Ecto neural progenitor cell (in vitro differentiated cells): ENCODE results near the gene POMGNT2.

Source experiments
- DNase-seq: peaks from one replicate; pipeline ENCODE4 v3.0.0-alpha.2; 2018; ENCODE audit warnings: low spot score

POMGNT2 gene

GRCh38 chr3:43102773-43103480, 3.0 kb downstream of the POMGNT2 start:
- DNase-seq, result no peak

- no peak for DNase-seq
Observed at GRCh38 chr3:43098761-43099160, 7.1 kb downstream of the POMGNT2 start.

GRCh38 chr3:43097400-43098080, 8.3 kb downstream of the POMGNT2 start:
- DNase-seq, result no peak

- no peak for DNase-seq
Observed at GRCh38 chr3:43096761-43097160, 9.1 kb downstream of the POMGNT2 start.

GRCh38 chr3:43095370-43095769, 10.5 kb downstream of the POMGNT2 start:
- DNase-seq, result no peak

- no peak for DNase-seq
Observed at GRCh38 chr3:43094851-43095250, 11.0 kb downstream of the POMGNT2 start.

- DNase-seq, result no peak
Observed at GRCh38 chr3:43094381-43094780, 11.5 kb downstream of the POMGNT2 start.

GRCh38 chr3:43093974-43094373, 11.9 kb downstream of the POMGNT2 start:
- no peak for DNase-seq

GRCh38 chr3:43093006-43093405, 12.9 kb downstream of the POMGNT2 start:
- no peak for DNase-seq

GRCh38 chr3:43091481-43091880, 14.4 kb downstream of the POMGNT2 start:
- DNase-seq, result no peak

- no peak for DNase-seq
Observed at GRCh38 chr3:43090238-43090637, 15.6 kb downstream of the POMGNT2 start.

- no peak for DNase-seq
Observed at GRCh38 chr3:43089081-43089480, 16.8 kb downstream of the POMGNT2 start.

- no peak for DNase-seq
Observed at GRCh38 chr3:43087249-43087776, 18.6 kb downstream of the POMGNT2 start.

- DNase-seq, result no peak
Observed at GRCh38 chr3:43086460-43087165, 19.3 kb downstream of the POMGNT2 start.

- DNase-seq, result no peak
Observed at GRCh38 chr3:43082457-43082856, 23.4 kb downstream of the POMGNT2 start.

- no peak for DNase-seq
Observed at GRCh38 chr3:43081796-43082195, 24.1 kb downstream of the POMGNT2 start.

- DNase-seq, result no peak
Observed at GRCh38 chr3:43080726-43081568, 24.9 kb downstream of the POMGNT2 start.

GRCh38 chr3:43079536-43080332, 26.1 kb downstream of the POMGNT2 start:
- no peak for DNase-seq

GRCh38 chr3:43077707-43078106, 28.2 kb downstream of the POMGNT2 start:
- no peak for DNase-seq

GRCh38 chr3:43077261-43077660, 28.6 kb downstream of the POMGNT2 start:
- no peak for DNase-seq

GRCh38 chr3:43076857-43077256, 29.0 kb downstream of the POMGNT2 start:
- DNase-seq, result no peak
